GM23248 (cell line): ENCODE results near the gene TBXAS1. TPM values are rescaled to one million over a fixed set of nuclear protein-coding genes. Genes with fewer than 3 reads are reported as not detected.

Source experiments
- DNase-seq: peaks from one replicate; pipeline ENCODE4 v3.0.0-alpha.2; 2015
- H2AFZ ChIP-seq: fragments of 200-600 bp; sonication (generic); 2 replicates; pipeline ENCODE4 v1.6.1; 2016; ENCODE audit warnings: antibody characterized with exemption
- H3F3A ChIP-seq: fragments of 200-600 bp; sonication (generic); 2 replicates; pipeline ENCODE4 v1.6.1; 2016; ENCODE audit warnings: mild to moderate bottlenecking, antibody characterized with exemption, mixed run types; ENCODE audit not compliant: insufficient read depth
- H3K27ac ChIP-seq: fragments of 200-600 bp; sonication (generic); 2 replicates; pipeline ENCODE4 v1.5.1; 2016; ENCODE audit warnings: mild to moderate bottlenecking
- H3K27me3 ChIP-seq: fragments of 200-600 bp; sonication (generic); replicated peaks from 2 replicates; pipeline ENCODE4 v1.6.1; 2016; ENCODE audit warnings: mild to moderate bottlenecking; ENCODE audit not compliant: insufficient read depth
- H3K36me3 ChIP-seq: fragments of 200-600 bp; sonication (generic); 2 replicates; pipeline ENCODE4 v1.6.1; 2016; ENCODE audit warnings: low read depth, mild to moderate bottlenecking
- H3K4me1 ChIP-seq: fragments of 200-600 bp; sonication (generic); 2 replicates; pipeline ENCODE4 v1.6.1; 2016; ENCODE audit warnings: mild to moderate bottlenecking; ENCODE audit not compliant: insufficient read depth
- H3K4me2 ChIP-seq: fragments of 200-600 bp; sonication (generic); one replicate; pipeline ENCODE4 v1.6.1; 2016; ENCODE audit warnings: mild to moderate bottlenecking; ENCODE audit not compliant: unreplicated experiment
- H3K4me3 ChIP-seq: fragments of 200-600 bp; sonication (generic); 2 replicates; pipeline ENCODE4 v1.5.1; 2016; ENCODE audit warnings: mild to moderate bottlenecking
- H3K79me2 ChIP-seq: fragments of 200-600 bp; sonication (generic); 2 replicates; pipeline ENCODE4 v1.6.1; 2016; ENCODE audit warnings: mild to moderate bottlenecking; ENCODE audit not compliant: insufficient read depth
- H3K9ac ChIP-seq: fragments of 200-600 bp; sonication (generic); 2 replicates; pipeline ENCODE4 v1.6.1; 2016; ENCODE audit warnings: mild to moderate bottlenecking
- H3K9me2 ChIP-seq: fragments of 200-600 bp; sonication (generic); 2 replicates; pipeline ENCODE4 v1.6.1; 2016; ENCODE audit warnings: mixed run types, mild to moderate bottlenecking, moderate library complexity; ENCODE audit not compliant: insufficient read depth
- H3K9me3 ChIP-seq: fragments of 200-600 bp; sonication (generic); one replicate; pipeline ENCODE4 v1.6.1; 2017; ENCODE audit warnings: low read depth
- H4K20me1 ChIP-seq: fragments of 200-600 bp; sonication (generic); 2 replicates; pipeline ENCODE4 v1.6.0; 2016; ENCODE audit not compliant: insufficient read depth
- EZH2 ChIP-seq: fragments of 200-600 bp; sonication (generic); IDR thresholded peaks from 2 replicates; pipeline ENCODE4 v1.6.1; 2018; ENCODE audit warnings: antibody characterized with exemption, mild to moderate bottlenecking; ENCODE audit not compliant: insufficient read depth, poor library complexity, severe bottlenecking
- EZH2phosphoT487 ChIP-seq: fragments of 200-600 bp; sonication (generic); IDR thresholded peaks from 2 replicates; pipeline ENCODE4 v1.6.1; 2018; ENCODE audit warnings: antibody characterized with exemption, moderate library complexity, mild to moderate bottlenecking, low read depth; ENCODE audit not compliant: insufficient read depth
- WGBS, 2 experiments: methylation state at CpG; one replicate each; pipeline ENCODE4 v1.1.6; 2015 to 2017; ENCODE audit warnings: low lambda C conversion rate in 2 of 2, low coverage in 1 of 2; ENCODE audit errors: missing lambda C conversion rate in 2 of 2; 5-methylcytosine and 5-hydroxymethylcytosine counted together
- in situ Hi-C: fragments of 300-500 bp; cut with MboI; formaldehyde crosslinking; loops from 2 replicates; pipeline ENCODE4 v1.15.0; 2020
- polyA plus RNA-seq: library from polyadenylated mRNA; unstranded; fragments of >200 nt; fragmentation: Nextera tagmentation; extraction: Ambion mirVana; gene quantifications from 2 replicates; pipeline ENCODE4 v1.2.1, GENCODE V29; 2016
- total RNA-seq: library from RNA; depleted of rRNA; stranded (reverse); fragments of >200 nt; shearing (Covaris generic); gene quantifications from 2 replicates; pipeline ENCODE4 v1.2.3, GENCODE V29; 2014

Gene TBXAS1
- total and polyA plus RNA-seq, 2 experiments from 2014 or later: 0.49 TPM; not detected in 1

DNA sequence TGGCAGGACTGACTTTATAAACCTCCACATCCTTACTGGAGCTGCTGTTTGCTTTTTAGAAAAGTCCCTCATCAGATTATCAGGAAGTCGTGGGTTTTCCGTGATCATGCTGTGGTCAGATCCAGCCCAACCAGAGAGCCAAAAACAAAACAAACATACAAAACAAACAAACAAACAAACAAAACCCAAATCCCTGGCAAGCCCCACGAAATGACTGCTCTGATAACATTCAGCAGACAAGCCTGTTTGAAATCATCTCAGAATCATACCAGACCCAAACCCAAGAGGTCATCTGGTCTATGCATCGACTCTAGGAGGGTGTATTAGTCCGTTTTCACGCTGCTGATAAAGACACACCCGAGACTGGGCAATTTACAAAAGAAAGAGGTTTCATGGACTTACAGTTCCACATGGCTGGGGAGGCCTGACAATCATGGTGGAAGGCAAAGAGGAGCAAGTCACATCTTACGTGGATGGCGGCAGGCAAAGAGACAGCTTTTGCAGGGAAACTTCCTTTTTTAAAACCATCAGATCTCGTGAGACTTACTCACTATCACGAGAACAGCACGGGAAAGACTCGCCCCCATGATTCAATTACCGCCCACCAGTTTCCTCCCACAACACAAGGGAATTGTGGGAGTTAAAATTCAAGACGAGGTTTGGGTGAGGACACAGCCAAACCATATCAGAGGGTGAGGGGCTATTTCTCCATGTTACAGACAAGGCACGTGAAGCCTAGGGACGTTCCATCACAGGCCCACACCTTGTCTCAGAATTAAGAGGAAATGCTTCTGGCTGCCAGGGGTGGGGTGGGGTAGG, 148.0 kb downstream of the TBXAS1 start:
- Histone ChIP-seq H3K79me2 (no peaks in the 10 kb centered on the region), H3K27me3 (peaks cover 12% of the 10 kb centered on the region), H3K4me3 (no peak overlapping the region), H3K4me2 (no peak overlapping the region), H3F3A (no peaks in the 10 kb centered on the region), H3K9me3 (no peaks in the 10 kb centered on the region), H4K20me1 (no peaks in the 10 kb centered on the region), H3K4me1 (no peaks in the 10 kb centered on the region), H3K36me3 (no peaks in the 10 kb centered on the region), H3K9ac (no peak overlapping the region), H2AFZ (no peak overlapping the region), H3K27ac (no peak overlapping the region), H3K9me2 (no peaks in the 10 kb centered on the region)
- no peak for TF ChIP-seq EZH2phosphoT487
- no peak for TF ChIP-seq EZH2
- in situ Hi-C loops: loop anchor here (25.0 kb wide), 1 partner anchor 190 kb away; the partner anchor contains the start of gene HIPK2
- DNase-seq: no peak
- WGBS, 2 experiments: 85 to 86% methylated on average over 17 of the region's 17 CpGs

GRCh38 chr7:139981511-139981895, 152.4 kb downstream of the TBXAS1 start:
- no peaks in the 10 kb centered on the region for H3K36me3 ChIP-seq
- H3K27me3 ChIP-seq: no peaks in the 10 kb centered on the region
- no peak overlapping the region for H3K9ac ChIP-seq
- no peaks in the 10 kb centered on the region for H3K79me2 ChIP-seq
- H3K27ac ChIP-seq: no peak overlapping the region
- no peaks in the 10 kb centered on the region for H4K20me1 ChIP-seq
- H2AFZ ChIP-seq: no peak overlapping the region
- TF ChIP-seq EZH2phosphoT487 (no peak), EZH2 (no peak)
- no peak overlapping the region for H3K4me2 ChIP-seq
- no peaks in the 10 kb centered on the region for H3K9me3 ChIP-seq
- no peaks in the 10 kb centered on the region for H3K9me2 ChIP-seq
- no peaks in the 10 kb centered on the region for H3F3A ChIP-seq
- WGBS, 2 experiments: 84 to 86% methylated on average over 5 of the region's 5 CpGs
- H3K4me1 ChIP-seq: no peaks in the 10 kb centered on the region
- no peak overlapping the region for H3K4me3 ChIP-seq
- no peak for DNase-seq
- in situ Hi-C loops: loop anchor here (25.0 kb wide), 1 partner anchor 194 kb away; the partner anchor contains the start of gene HIPK2

DNA sequence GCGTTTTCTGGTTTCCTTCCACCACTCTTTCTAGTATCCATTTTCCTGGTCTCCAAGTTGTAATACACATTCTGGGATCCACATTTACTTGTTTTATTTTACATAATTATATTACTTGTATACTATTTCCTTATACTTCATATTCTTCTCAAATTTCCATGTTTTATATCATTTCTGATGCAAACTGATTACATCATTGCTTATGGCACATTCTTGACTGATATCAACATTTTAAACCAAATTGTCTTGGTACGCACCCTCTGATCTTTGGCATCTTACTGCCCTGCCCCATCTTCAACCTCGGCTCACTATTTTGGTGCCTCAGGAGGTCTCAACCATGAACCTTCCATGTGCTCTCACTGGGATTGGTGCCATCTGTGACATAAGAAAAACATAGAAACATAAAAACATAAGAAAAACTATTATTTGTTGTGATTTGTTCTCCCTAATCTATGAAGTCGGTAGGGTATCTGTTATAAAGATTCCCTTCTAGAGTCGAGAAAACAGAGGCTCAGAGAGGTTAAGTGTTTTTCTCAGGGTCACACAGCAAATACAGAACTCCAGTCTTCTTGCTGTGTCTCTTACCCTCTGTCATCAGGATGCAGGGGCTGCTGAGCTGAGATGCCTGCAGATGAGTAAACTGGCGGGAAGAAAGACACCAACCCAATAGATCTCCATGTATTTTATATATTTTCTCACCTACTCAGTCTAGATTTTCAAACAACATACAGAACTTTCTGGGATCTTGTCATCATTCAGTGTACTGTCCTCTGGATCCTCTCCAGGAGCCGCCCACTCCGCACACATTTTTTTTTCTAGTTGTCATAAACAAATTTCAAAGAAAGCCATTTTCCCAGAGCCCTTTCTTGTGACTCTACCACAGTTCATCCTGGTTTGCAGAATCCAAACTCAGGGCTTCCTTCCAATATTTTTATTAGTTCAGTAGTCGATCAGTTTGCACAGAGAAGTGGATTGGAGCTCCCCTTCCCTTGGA, 154.2 kb downstream of the TBXAS1 start:
- WGBS, 2 experiments: 52 to 55% methylated on average over 9 of the region's 9 CpGs
- H3K4me2 ChIP-seq: no peak overlapping the region
- H2AFZ ChIP-seq: no peak overlapping the region
- no peaks in the 10 kb centered on the region for H3K79me2 ChIP-seq
- TF ChIP-seq EZH2: no peak
- no peak for TF ChIP-seq EZH2phosphoT487
- no peaks in the 10 kb centered on the region for H3F3A ChIP-seq
- no peaks in the 10 kb centered on the region for H3K4me1 ChIP-seq
- in situ Hi-C loops: loop anchor here (25.0 kb wide), 1 partner anchor 196 kb away; the partner anchor contains the start of gene HIPK2
- H3K9me3 ChIP-seq: no peaks in the 10 kb centered on the region
- no peaks in the 10 kb centered on the region for H4K20me1 ChIP-seq
- no peaks in the 10 kb centered on the region for H3K9me2 ChIP-seq
- H3K9ac ChIP-seq: no peak overlapping the region
- no peaks in the 10 kb centered on the region for H3K36me3 ChIP-seq
- H3K27ac ChIP-seq: no peak overlapping the region
- no peaks in the 10 kb centered on the region for H3K27me3 ChIP-seq
- no peak overlapping the region for H3K4me3 ChIP-seq
- peak; percentile 68 for DNase-seq

- Histone ChIP-seq H3K4me1 (no peaks in the 10 kb centered on the region), H3F3A (no peaks in the 10 kb centered on the region), H3K4me3 (no peak overlapping the region), H3K4me2 (no peak overlapping the region), H3K27ac (no peak overlapping the region), H3K9me3 (no peaks in the 10 kb centered on the region), H3K79me2 (no peaks in the 10 kb centered on the region), H3K27me3 (no peaks in the 10 kb centered on the region), H3K9me2 (no peaks in the 10 kb centered on the region), H3K9ac (no peak overlapping the region), H2AFZ (no peak overlapping the region), H3K36me3 (no peaks in the 10 kb centered on the region), H4K20me1 (no peaks in the 10 kb centered on the region)
- no peak for DNase-seq
- TF ChIP-seq EZH2phosphoT487 (no peak), EZH2 (no peak)
- in situ Hi-C loops: loop anchor here (25.0 kb wide), 1 partner anchor 198 kb away; the partner anchor contains the start of gene HIPK2
- WGBS, 2 experiments: 69 to 70% methylated on average over 8 of the region's 8 CpGs
Observed at GRCh38 chr7:139984642-139985539, 155.8 kb downstream of the TBXAS1 start.
